Measurements from ENCODE around the gene SLN.

Gene SLN

GRCh38 chr11:107689317-107690202 is 22.3 kb downstream of the SLN start:
- Histone ChIP-seq H3K9me3 (replicated peaks in 1 of 11) (peaks cover 0 to 30% (median 18%) of the 10 kb centered on the region in 11 experiments; a peak in 18 of 22 replicates), H3K4me2 (no peak overlapping the region; a peak in 1 of 22 replicates), H3K36me3 (no peaks in the 10 kb centered on the region), H3K4me1 (peaks cover 0 to 35% (median 26%) of the 10 kb centered on the region in 10 experiments; a peak in 14 of 20 replicates), H3K4me3 (no peak overlapping the region), H3K27ac (no peak overlapping the region), H3K27me3 (no peaks in the 10 kb centered on the region), H3K9ac (no peak overlapping the region; a peak in 1 of 22 replicates), H4K20me1 (no peaks in the 10 kb centered on the region)
- no peak for TF ChIP-seq Cebpa-rat (IDR thresholded peaks at IDR 0.05)

- H3K27ac ChIP-seq = peak overlapping the region in 1 of 11 experiments; percentile 2; a peak in 1 of 22 replicates
- H3K36me3 ChIP-seq = no peaks in the 10 kb centered on the region
- H3K4me1 ChIP-seq = peaks cover 0 to 42% (median 27%) of the 10 kb centered on the region in 10 experiments; a peak in 14 of 20 replicates
- TF ChIP-seq Cebpa-rat (IDR thresholded peaks at IDR 0.05) = no peak
- no peaks in the 10 kb centered on the region for H3K27me3 ChIP-seq
- no peak overlapping the region for H3K4me3 ChIP-seq
- H3K9me3 ChIP-seq (replicated peaks in 1 of 11) = peaks cover 0 to 24% (median 15%) of the 10 kb centered on the region in 11 experiments; a peak in 16 of 22 replicates
- no peak overlapping the region for H3K4me2 ChIP-seq
- H3K9ac ChIP-seq = no peak overlapping the region
- no peaks in the 10 kb centered on the region for H4K20me1 ChIP-seq
Observed at GRCh38 chr11:107688322-107688918, 23.4 kb downstream of the SLN start.

- H3K27ac ChIP-seq = peak overlapping the region in 3 of 11 experiments; percentile 24 to 44 (median 31); a peak in 4 of 22 replicates
- no peaks in the 10 kb centered on the region for H3K36me3 ChIP-seq
- no peaks in the 10 kb centered on the region for H3K9me3 ChIP-seq (replicated peaks in 1 of 11)
- no peak overlapping the region for H3K4me3 ChIP-seq
- H3K4me1 ChIP-seq = peaks cover 0 to 37% (median 3%) of the 10 kb centered on the region in 10 experiments; a peak in 9 of 20 replicates
- TF ChIP-seq Cebpa-rat (IDR thresholded peaks at IDR 0.05) = no peak
- H3K27me3 ChIP-seq = no peaks in the 10 kb centered on the region
- H3K4me2 ChIP-seq = peak overlapping the region in 4 of 11 experiments; percentile 19 to 74 (median 60); a peak in 6 of 22 replicates
- H3K9ac ChIP-seq = no peak overlapping the region
- no peaks in the 10 kb centered on the region for H4K20me1 ChIP-seq
Observed at GRCh38 chr11:107683807-107684206, 28.0 kb downstream of the SLN start.

GRCh38 chr11:107683061-107683460 is 28.8 kb downstream of the SLN start:
- no peak for TF ChIP-seq Cebpa-rat (IDR thresholded peaks at IDR 0.05)
- Histone ChIP-seq H3K9ac (no peak overlapping the region), H3K36me3 (no peaks in the 10 kb centered on the region), H3K4me3 (no peak overlapping the region), H4K20me1 (no peaks in the 10 kb centered on the region), H3K4me2 (peak overlapping the region in 5 of 11 experiments; percentile 2 to 74 (median 52); a peak in 7 of 22 replicates), H3K27ac (peak overlapping the region in 3 of 11 experiments; percentile 24 to 44 (median 31); a peak in 5 of 22 replicates), H3K27me3 (no peaks in the 10 kb centered on the region), H3K4me1 (peaks cover 0 to 29% (median 0%) of the 10 kb centered on the region in 10 experiments; a peak in 8 of 20 replicates), H3K9me3 (replicated peaks in 1 of 11) (no peaks in the 10 kb centered on the region)

GRCh38 chr11:107682572-107682971 is 29.3 kb downstream of the SLN start:
- Histone ChIP-seq H3K27me3 (no peaks in the 10 kb centered on the region), H3K36me3 (no peaks in the 10 kb centered on the region)

GRCh38 chr11:107682171-107682570 is 29.7 kb downstream of the SLN start:
- Histone ChIP-seq H3K4me2 (peak overlapping the region in 5 of 11 experiments; percentile 2 to 74 (median 52); a peak in 9 of 22 replicates), H3K4me1 (peaks cover 0 to 28% (median 0%) of the 10 kb centered on the region in 10 experiments; a peak in 8 of 20 replicates), H3K27me3 (no peaks in the 10 kb centered on the region), H3K36me3 (no peaks in the 10 kb centered on the region), H3K9ac (no peak overlapping the region), H3K9me3 (replicated peaks in 1 of 11) (no peaks in the 10 kb centered on the region), H3K4me3 (no peak overlapping the region), H3K27ac (peak overlapping the region in 3 of 11 experiments; percentile 24 to 44 (median 31); a peak in 3 of 22 replicates), H4K20me1 (no peaks in the 10 kb centered on the region)
- no peak for TF ChIP-seq Cebpa-rat (IDR thresholded peaks at IDR 0.05)

More at GRCh38 chr11:107682572-107682971, 29.3 kb downstream of the SLN start:
- Histone ChIP-seq H3K4me2 (peak overlapping the region in 5 of 11 experiments; percentile 2 to 74 (median 52); a peak in 9 of 22 replicates), H3K4me1 (peaks cover 0 to 28% (median 0%) of the 10 kb centered on the region in 10 experiments; a peak in 8 of 20 replicates), H3K9me3 (replicated peaks in 1 of 11) (no peaks in the 10 kb centered on the region), H3K9ac (no peak overlapping the region), H4K20me1 (no peaks in the 10 kb centered on the region), H3K27ac (peak overlapping the region in 4 of 11 experiments; percentile 17 to 44 (median 28); a peak in 5 of 22 replicates), H3K4me3 (no peak overlapping the region)
- TF ChIP-seq Cebpa-rat (IDR thresholded peaks at IDR 0.05) = no peak

GRCh38 chr11:107679255-107680024 is 32.4 kb downstream of the SLN start:
- Histone ChIP-seq H3K27ac (no peak overlapping the region), H3K4me3 (no peak overlapping the region), H3K4me1 (peaks cover 0 to 28% (median 0%) of the 10 kb centered on the region in 10 experiments; a peak in 8 of 20 replicates), H3K9me3 (replicated peaks in 1 of 11) (no peaks in the 10 kb centered on the region), H3K27me3 (no peaks in the 10 kb centered on the region), H3K36me3 (no peaks in the 10 kb centered on the region), H3K4me2 (no peak overlapping the region), H4K20me1 (no peaks in the 10 kb centered on the region), H3K9ac (no peak overlapping the region)
- no peak for TF ChIP-seq Cebpa-rat (IDR thresholded peaks at IDR 0.05)

GRCh38 chr11:107678632-107678971 is 33.3 kb downstream of the SLN start:
- no peak overlapping the region for H3K27ac ChIP-seq
- H3K9me3 ChIP-seq (replicated peaks in 1 of 11) = no peaks in the 10 kb centered on the region
- peaks cover 0 to 22% (median 0%) of the 10 kb centered on the region in 10 experiments; a peak in 8 of 20 replicates for H3K4me1 ChIP-seq
- no peak overlapping the region for H3K4me3 ChIP-seq
- no peaks in the 10 kb centered on the region for H4K20me1 ChIP-seq
- H3K9ac ChIP-seq = no peak overlapping the region
- no peak overlapping the region for H3K4me2 ChIP-seq
- H3K36me3 ChIP-seq = no peaks in the 10 kb centered on the region
- no peak for TF ChIP-seq Cebpa-rat (IDR thresholded peaks at IDR 0.05)
- no peaks in the 10 kb centered on the region for H3K27me3 ChIP-seq
